ENCODE measurements around the gene SPRR2F.

Gene SPRR2F

GRCh38 chr1:153113416-153113815 lies at the start of gene SPRR2F:
TSS of gene SPRR2F (minus strand) at chr1:153113516. CDS start at chr1:153112733, 783 bp downstream.
- ChIA-PET CTCF (no interaction called here), POLR2A (no interaction called here)
- no peak for TF ChIP-seq CTCF (IDR thresholded peaks at IDR 0.05; ENCODE audit: insufficient read depth, low read length, missing control alignments)
- DNase-seq (ENCODE audit: low read depth, low spot score) = no peak
- H3K4me3 ChIP-seq (ENCODE audit: low read depth, low read length) = no peak within 1 kb of the TSS

DNA sequence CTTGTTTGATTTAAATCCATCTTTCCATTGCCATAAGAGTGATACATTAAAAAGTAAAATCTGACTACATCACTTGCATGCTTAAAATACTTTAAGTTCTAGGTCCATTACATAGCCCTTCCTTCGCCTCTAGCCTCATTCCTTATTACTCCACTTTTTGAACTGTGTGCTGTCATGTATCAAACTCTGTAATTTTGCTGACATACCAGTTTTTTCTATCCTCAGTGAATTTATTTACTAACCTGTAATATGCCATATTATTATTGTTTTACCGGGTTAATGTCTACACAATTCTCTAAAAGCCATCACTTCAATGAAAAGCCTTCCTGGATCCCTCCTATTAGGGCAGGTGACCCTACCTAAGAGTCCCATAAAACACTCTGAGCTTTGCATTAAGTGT lies 42.2 kb upstream of the SPRR2F start:
- POLR2A ChIA-PET = no interaction called here
- no peak for TF ChIP-seq CTCF (IDR thresholded peaks at IDR 0.05; ENCODE audit: insufficient read depth, low read length, missing control alignments)

DNA sequence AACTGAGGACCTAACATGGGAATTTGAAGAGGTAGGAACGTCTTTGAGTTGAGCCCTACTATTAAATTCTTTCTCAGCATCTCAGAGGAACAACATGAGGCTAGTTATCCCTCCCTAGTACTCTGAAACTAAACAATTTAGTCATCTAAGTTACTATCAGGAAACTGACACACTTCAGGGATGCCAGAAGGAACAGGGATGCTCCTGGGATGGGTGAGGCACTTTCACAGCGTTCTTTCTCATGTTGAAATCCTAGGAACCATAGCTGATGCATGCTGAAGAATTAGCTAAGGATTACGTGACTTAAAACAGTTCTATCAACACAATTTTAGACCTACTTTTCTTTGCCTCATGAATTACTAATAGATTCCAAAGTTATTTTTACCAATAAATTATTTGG lies 39.2 kb upstream of the SPRR2F start:
- H3K4me3 ChIP-seq (ENCODE audit: low read depth, low read length) = no peak overlapping the region
- POLR2A ChIA-PET = no interaction called here
- no peak for DNase-seq (ENCODE audit: low read depth, low spot score)
- TF ChIP-seq CTCF (IDR thresholded peaks at IDR 0.05; ENCODE audit: insufficient read depth, low read length, missing control alignments) = no peak
- CTCF ChIA-PET = no interaction called here

More for the DNA sequence above, 42.2 kb upstream of the SPRR2F start:
- no peak overlapping the region for H3K4me3 ChIP-seq (ENCODE audit: low read depth, low read length)
- CTCF ChIA-PET = no interaction called here
- no peak for DNase-seq (ENCODE audit: low read depth, low spot score)

GRCh38 chr1:153150846-153151245 lies 37.5 kb upstream of the SPRR2F start, which contains the start of gene SPRR2G:
TSS of gene SPRR2G (minus strand) at chr1:153150890. CDS start at chr1:153150110, 780 bp downstream.
- DNase-seq (ENCODE audit: low read depth, low spot score) = no peak
- ChIA-PET POLR2A (no interaction called here), CTCF (no interaction called here)
- no peak within 1 kb of the TSS for H3K4me3 ChIP-seq (ENCODE audit: low read depth, low read length)
- no peak for TF ChIP-seq CTCF (IDR thresholded peaks at IDR 0.05; ENCODE audit: insufficient read depth, low read length, missing control alignments)

DNA sequence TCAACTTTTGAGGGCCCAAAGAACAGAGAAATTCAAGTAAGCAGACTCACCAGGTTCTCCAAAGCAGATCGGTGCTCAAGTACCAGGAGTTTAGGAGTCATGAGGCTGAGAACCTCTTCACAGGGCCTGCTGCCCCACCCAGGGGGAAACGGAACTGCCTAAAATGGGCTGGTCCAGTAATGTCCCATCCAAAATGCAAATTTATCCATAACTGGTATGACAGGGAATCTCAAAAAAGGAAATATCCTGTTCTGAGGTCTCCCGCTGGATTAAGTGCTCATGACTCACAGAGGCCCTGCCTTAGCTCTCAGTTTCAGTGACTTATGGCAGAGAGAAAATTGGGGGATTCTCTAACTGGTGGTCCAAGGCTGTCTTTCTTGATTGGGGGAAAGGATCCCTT lies 28.1 kb upstream of the SPRR2F start:
- no peak overlapping the region for H3K4me3 ChIP-seq (ENCODE audit: low read depth, low read length)
- ChIA-PET CTCF (no interaction called here), POLR2A (no interaction called here)
- DNase-seq (ENCODE audit: low read depth, low spot score) = no peak
- no peak for TF ChIP-seq CTCF (IDR thresholded peaks at IDR 0.05; ENCODE audit: insufficient read depth, low read length, missing control alignments)

GRCh38 chr1:153140484-153140883 lies 27.2 kb upstream of the SPRR2F start:
- no peak overlapping the region for H3K4me3 ChIP-seq (ENCODE audit: low read depth, low read length)
- DNase-seq (ENCODE audit: low read depth, low spot score) = no peak
- ChIA-PET POLR2A (no interaction called here), CTCF (no interaction called here)
- TF ChIP-seq CTCF (IDR thresholded peaks at IDR 0.05; ENCODE audit: insufficient read depth, low read length, missing control alignments) = no peak

Measured in AG04449 (cell line).